HG02588 (cell line): ENCODE data around the gene CTSH.
"Not testable (repeated sequence)": the region's sequence is repeated elsewhere in the genome, so short reads cannot be mapped to it uniquely, and the experiment has no call there.

Experiments
- ATAC-seq: cut with Tn5 transposase; IDR thresholded peaks from one replicate; pipeline ENCODE4 v1.9.1; 2021; ENCODE audit warnings: mild to moderate bottlenecking, moderate library complexity; ENCODE audit not compliant: unreplicated experiment

The CTSH gene

DNA sequence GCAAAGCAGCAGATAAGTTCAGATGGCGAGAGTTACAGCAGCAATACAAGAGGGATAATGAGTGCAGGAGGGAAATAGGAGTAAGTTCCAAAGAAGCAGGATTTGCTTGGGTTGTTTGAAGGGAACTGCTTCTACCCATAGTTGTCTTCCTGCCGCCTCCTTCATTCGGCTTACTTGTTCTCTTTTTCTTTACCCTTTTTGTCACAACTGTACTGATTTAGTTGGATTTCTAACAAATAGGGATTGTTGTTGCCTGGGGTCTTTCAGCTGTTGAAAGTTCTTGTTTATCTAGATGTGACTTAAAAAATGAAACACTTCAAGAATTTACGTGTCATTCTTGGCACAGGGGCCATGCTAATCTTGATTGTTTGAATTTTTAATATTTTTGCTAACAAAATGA is 46.3 kb downstream of the CTSH start:
- no peak for ATAC-seq

DNA sequence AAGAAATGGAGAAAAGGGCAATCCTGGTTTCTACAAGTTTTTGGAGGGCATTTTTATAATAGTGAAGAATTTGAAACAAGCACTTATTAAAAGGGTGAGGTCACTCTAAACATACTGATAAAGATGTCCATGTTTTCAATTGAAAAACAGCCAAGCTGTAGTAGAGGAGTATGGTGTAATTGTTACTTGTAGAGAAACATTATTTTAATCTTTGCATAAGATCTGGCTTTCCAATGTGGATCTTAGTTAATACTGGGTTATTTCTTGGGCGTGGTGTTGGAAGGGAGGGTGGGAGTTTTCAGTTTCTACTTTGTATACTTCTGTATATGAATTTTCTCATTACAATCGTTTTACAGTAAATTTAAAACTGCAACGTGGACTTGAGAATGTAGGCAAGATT is 49.4 kb downstream of the CTSH start:
- ATAC-seq = no peak

GRCh38 chr15:78893538-78893937 is 51.3 kb downstream of the CTSH start:
- no peak for ATAC-seq

- ATAC-seq = no peak
These were observed 55.8 kb downstream of the CTSH start for GRCh38 chr15:78889000-78889399.

DNA sequence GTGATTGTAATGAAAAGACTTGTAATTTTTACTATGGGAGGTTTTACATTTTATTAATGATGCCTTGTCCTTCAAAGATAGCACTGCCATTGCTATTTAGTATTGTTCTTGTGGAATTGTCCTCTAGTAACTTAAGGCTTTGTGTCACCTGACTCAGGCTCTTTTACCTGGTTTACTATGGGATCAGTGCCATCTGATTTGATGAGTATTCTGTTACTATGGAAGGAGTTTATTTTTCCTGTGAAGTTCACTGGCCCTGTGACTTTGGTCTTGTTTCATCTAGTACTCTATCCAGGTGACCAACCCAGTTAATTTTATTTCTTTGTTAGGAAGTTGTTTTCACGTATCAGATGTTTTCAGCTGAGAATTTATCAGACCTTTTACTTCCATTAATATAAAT is 63.2 kb downstream of the CTSH start:
- ATAC-seq = no peak

- ATAC-seq = no peak
These were observed 64.0 kb downstream of the CTSH start for GRCh38 chr15:78880813-78881212.

DNA sequence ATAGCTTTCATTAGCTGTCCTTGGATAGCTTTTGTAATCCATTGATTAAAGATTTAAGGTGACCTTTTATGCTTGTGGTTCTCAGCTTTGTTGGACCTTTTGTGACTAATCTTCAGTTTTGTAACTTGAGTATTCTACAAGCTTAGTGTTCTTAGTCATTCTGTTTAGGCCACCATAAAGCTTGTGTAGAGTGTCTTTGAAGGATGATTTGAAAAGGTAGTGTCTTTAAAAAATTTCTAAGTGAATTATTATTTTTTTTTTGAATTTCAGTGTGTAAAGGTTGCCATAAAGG is 64.7 kb downstream of the CTSH start:
- ATAC-seq = no peak

- no peak for ATAC-seq
These were observed 65.2 kb downstream of the CTSH start for GRCh38 chr15:78879517-78880241.

- ATAC-seq = no peak
These were observed 66.5 kb downstream of the CTSH start for GRCh38 chr15:78878356-78878755.

- not testable (repeated sequence) for ATAC-seq
These were observed 67.9 kb downstream of the CTSH start for GRCh38 chr15:78876954-78877353.

GRCh38 chr15:78875107-78875914 is 69.5 kb downstream of the CTSH start:
- no peak for ATAC-seq

- ATAC-seq = no peak
These were observed 70.8 kb downstream of the CTSH start for GRCh38 chr15:78873793-78874765.

- ATAC-seq = peak; percentile 64
These were observed 71.7 kb downstream of the CTSH start for GRCh38 chr15:78872972-78873792.

- ATAC-seq = peak; percentile 72
These were observed 72.5 kb downstream of the CTSH start, which contains the start of gene MORF4L1 for GRCh38 chr15:78872155-78872971. TSS of gene MORF4L1 (plus strand) at chr15:78872890. CDS start at chr15:78873018, 128 bp downstream.

GRCh38 chr15:78871483-78872127 is 73.2 kb downstream of the CTSH start:
- ATAC-seq = not testable (repeated sequence)
